Smooth muscle cell of the brain vasculature (primary cell): ENCODE measurements around the gene SLC39A9.
"Not testable (repeated sequence)": the region's sequence is repeated elsewhere in the genome, so short reads cannot be mapped to it uniquely, and the experiment has no call there.

Experiments used
- DNase-seq: peaks from one replicate; pipeline ENCODE4 v3.0.0-alpha.2; 2012; ENCODE audit warnings: low read depth, low spot score

Gene SLC39A9

GRCh38 chr14:69475194-69475818 lies 76.8 kb downstream of the SLC39A9 start:
- DNase-seq = no peak

DNA sequence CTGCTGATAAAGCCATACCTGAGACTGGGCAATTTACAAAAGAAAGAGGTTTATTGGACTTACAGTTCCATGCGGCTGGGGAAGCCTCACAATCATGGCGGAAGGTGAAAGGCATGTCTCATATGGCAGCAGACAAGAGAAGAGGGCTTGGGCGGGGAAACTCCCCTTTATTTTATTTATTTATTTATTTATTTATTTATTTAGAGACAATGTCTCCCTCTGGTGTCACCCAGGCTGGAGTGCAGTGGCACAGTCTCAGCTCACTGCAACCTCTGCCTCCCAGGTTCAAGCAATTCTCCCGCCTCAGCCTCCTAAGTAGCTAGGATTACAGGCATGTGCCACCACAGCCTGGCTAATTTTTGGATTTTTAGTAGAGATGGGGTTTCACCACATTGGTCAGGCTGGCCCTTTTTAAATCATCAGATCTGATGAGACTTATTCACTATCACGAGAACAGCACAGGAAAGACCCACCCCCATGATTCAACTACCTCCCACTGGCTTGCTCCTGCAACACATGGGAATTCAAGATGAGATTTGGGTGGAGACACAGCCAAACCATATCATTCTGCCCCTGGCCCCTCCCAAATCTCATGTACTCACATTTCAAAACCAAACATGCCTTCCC lies 78.4 kb downstream of the SLC39A9 start:
- not testable (repeated sequence) for DNase-seq

DNA sequence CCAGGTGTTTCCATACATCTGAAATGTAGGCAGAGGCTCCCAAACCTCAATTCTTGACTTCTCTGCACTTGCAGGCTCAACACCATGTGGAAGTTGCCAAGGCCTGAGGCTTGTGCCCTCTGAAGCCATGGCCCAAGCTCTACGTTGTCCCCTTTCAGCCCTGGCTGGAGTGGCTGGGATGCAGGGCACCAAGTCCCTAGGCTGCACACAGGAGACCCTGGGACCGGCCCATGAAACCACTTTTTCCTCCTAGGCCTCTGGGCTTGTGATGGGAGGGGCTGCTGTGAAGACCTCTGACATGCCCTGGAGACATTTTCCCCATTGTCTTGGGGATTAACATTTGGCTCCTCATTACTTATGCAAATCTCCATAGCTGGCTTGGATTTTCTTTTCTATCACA lies 79.6 kb downstream of the SLC39A9 start:
- DNase-seq = not testable (repeated sequence)

DNA sequence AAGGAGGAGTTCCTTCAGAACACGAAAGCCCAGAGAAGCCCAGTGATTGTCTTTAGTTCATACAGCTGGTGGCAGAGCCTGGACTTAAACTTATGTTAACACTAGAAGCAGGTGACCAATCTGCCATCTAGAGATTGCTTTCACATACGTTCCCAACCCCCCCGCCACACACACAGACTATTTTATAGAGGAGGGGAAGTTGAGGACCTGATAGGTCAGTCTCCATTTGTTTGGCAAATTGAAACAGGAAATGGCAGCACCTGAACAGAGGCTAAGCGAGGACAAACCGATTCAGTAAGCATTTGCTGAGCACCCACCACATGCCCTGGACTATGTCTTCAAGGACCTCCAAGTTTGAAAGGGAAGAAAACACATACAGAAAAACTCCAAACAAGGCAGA lies 81.2 kb downstream of the SLC39A9 start:
- no peak for DNase-seq

DNA sequence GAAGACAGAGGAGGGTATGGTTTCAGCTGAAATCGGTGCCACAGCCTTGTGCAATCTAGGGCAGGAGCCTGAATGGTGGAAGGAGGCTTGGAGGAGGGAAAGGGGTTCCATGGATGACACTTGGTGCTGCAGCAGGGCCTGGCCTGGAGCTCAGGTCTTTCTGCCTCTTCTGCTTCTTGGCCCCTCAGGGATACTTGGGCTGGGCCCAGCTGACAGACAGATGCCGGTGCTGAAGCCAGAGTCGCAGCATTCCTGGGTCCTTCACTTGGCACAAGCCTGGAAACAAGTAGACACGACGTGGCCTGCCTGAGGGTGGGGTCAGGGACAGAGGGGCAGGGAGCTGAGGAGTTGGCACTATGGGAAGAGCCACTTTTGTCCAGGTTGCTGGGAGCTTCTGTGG lies 81.6 kb downstream of the SLC39A9 start:
- DNase-seq = no peak

DNA sequence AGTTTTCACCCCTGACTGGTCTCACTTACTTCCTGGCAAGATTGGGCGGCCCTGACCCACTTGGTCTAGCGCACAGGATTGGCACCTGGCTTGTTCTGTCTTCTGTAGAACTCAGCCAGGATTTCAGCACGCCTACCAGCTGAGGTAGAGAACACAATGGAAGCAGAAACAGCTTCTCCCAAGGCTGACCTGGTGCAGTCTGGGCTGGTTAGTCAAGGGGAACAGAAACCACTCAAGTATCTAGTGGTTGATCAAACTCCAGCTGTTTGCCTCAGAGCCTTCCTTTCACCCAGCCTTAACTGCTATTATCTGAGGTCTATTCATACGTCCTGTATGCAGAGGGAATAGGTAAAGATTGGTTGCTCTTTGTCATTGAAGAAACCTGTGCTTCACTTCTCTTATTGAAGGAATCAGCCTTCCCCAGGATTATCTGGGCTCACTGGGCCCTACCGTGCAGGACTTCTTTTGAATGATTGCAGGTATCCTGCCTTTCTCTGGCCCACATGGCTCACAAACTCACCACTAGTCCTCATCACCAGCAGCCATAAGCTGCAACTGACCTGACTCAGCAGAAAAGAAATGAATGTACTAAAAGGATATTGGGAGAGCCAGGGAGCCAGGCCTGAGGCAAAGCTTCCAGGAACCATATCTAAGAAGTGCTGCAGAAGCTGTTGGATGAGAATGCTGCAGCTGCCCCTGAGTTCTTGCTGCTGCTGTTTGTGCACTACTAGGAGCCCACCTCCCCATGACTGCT lies 83.5 kb downstream of the SLC39A9 start:
- DNase-seq = no peak

- DNase-seq = no peak
Observed at GRCh38 chr14:69483765-69484443, 85.4 kb downstream of the SLC39A9 start.

- no peak for DNase-seq
Observed at GRCh38 chr14:69484444-69485314, 86.2 kb downstream of the SLC39A9 start, which contains the start of gene PLEKHD1. PLEKHD1 (plus strand) TSS chr14:69484728; CDS start chr14:69484966, 238 bp downstream.

- no peak for DNase-seq
Observed at GRCh38 chr14:69485315-69485660, 86.8 kb downstream of the SLC39A9 start.

GRCh38 chr14:69485701-69486100 lies 87.2 kb downstream of the SLC39A9 start:
- DNase-seq = no peak

DNA sequence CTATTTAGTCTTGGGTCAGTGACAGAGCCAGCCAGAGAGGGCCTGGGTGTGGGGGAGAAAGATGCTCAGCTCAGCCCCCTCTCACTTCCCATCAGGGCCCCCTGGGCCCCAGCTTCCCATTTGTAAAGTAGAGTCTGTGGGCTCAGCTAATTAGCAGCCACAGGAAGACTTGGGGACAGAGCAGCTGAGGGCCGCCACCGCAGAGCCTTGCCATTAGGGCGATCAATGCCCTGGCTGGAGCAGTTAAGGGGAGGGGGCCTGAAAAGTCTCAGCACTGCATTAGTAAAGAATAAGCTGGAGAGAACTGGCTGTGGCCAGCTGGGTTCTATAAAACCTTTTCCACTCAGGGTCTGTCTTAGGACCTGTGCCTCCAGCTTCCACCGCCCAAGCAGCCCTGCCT lies 88.7 kb downstream of the SLC39A9 start:
- no peak for DNase-seq

DNA sequence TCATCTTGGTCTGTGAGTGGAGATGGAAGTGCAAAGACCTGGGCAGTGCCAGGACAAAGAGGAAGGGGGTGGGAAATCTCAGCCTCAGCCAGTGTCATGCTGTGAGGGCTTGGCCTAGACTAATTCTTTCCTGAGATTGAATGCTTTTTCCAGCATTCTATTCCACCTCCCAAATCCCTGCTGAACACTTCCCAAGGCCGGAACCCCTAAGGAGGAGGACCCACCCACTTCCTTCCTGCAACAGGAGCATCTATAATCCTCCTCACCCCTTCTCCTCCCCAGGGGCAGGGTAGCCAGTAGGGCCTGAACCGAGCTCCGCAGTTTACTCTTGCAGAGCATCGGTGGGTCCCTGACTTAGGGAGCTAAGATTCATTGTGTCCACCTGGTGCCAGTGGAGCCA lies 89.3 kb downstream of the SLC39A9 start:
- DNase-seq = no peak

GRCh38 chr14:69489495-69489894 lies 91.0 kb downstream of the SLC39A9 start:
- no peak for DNase-seq

DNA sequence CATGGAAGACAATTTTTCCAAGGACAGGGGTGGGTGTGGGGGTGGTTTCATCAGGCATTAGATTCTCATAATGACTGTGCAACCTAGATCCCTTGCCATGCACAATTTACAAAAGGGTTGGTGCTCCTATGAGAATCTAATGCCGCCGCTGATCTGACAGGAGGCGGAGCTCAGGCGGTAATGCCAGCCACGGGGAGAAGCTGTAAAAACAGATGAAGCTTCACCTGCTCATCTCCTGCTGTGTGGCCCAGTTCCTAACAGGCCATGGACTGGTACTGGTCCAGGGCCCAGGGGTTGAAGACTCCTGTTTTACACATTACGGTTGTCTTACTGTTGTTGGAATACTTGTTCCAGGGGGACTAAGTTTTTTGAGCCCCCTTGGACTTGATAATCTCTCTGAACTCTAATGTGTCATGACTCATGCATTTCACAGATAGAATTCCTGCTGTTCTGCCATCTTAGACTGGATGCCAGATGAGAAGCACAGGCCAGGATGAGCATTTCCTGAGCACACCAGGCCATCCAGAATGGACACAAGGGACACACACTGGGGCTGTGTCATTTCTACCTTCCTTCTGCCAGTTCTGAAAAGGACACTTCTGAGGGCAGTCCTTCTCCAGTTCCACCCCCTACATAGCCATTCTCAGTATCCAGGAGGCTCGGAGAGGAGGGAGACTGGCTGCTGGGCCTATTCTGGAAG lies 91.9 kb downstream of the SLC39A9 start:
- no peak for DNase-seq

DNA sequence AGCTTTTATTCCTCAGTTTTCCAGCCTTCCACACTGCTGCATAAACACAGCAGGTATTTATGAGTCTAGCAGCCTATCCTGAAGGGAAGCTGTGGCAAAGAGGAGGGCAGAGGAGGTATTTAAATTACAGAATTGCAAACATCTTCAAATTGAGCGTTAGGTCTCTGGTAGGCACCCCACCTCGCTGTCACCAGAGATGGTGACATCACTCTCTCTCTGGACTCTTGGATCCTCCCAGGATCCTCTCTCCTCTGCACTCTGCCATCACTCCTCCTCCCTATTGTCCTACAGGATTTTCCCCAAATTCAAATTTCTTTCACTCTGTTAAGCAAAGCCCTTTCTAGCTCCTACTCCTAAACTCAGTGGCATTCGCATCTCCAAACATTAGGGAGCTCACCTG lies 92.7 kb downstream of the SLC39A9 start:
- DNase-seq = no peak

DNA sequence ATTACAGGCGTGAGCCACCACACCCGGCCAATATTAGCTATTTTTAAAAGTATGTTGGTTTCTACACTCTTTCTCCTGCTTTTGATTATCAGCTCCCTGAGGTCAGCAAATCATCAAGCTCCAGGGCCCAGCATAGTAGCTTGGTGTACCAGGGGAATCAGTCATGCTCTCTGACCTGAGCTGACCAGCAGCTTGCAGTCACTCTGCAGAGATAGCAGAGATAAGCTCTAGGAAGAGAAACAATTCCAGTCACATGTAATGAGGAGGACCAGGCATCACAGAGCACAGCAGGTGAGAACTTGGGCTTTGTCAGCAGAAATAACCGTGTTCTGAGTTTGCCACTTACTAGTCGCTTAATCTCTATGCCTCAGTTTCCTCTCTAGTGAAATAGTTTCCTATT lies 94.5 kb downstream of the SLC39A9 start:
- DNase-seq = no peak

GRCh38 chr14:69493791-69494190 lies 95.3 kb downstream of the SLC39A9 start:
- DNase-seq = no peak

GRCh38 chr14:69495341-69495921 lies 96.9 kb downstream of the SLC39A9 start:
- no peak for DNase-seq

DNA sequence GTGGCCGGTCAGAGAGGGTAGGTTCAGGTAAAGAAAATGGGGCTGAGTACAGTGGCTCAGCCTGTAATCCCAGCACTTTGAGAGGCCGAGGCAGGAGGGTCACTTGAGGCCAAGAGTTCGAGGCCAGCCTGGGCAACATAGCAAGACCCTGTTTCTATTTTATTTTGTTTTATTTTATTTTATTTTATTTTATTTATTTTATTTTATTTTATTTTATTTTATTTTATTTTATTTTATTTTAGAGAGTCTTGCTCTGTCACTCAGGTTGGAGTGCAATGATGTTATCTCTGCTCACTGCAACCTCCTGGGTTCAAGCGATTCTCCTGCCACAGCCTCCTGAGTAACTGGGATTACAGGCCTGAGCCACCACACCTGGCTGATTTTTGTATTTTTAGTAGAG lies 99.4 kb downstream of the SLC39A9 start:
- not testable (repeated sequence) for DNase-seq

DNA sequence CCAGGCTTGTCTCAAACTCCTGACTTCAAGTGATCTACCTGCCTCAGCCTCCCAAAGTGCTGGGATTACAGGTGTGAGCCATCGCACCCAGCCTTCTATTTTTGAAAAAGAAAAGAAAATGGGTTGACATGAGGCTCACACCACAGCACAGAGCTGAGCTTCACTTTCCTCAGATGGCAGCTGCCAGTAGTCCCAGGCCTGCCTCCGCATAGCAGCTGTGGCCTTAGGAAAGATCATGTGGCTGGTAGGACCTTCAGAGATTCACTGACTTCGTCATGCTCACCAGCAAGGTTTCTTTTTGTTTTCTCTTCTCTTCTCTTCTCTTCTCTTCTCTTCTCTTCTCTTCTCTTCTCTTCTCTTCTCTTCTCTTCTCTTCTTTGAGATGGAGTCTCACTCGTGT lies 99.8 kb downstream of the SLC39A9 start:
- not testable (repeated sequence) for DNase-seq
